GM12801 (cell line): ENCODE measurements around the gene RNF224.

ENCODE experiments used
- CTCF ChIP-seq: IDR thresholded peaks from one replicate; pipeline ENCODE4 v1.5.1; 2011; ENCODE audit warnings: control low read depth; ENCODE audit not compliant: insufficient read length; ENCODE audit errors: extremely low read depth

Gene RNF224

GRCh38 chr9:137232101-137232500 lies 4.8 kb downstream of the RNF224 start:
- no peak for TF ChIP-seq CTCF

- no peak for TF ChIP-seq CTCF
Measured at GRCh38 chr9:137232510-137232909, 5.2 kb downstream of the RNF224 start.

- TF ChIP-seq CTCF, result no peak
Measured at GRCh38 chr9:137233143-137233980, 6.1 kb downstream of the RNF224 start.

- TF ChIP-seq CTCF, result no peak
Measured at GRCh38 chr9:137234055-137234697, 6.9 kb downstream of the RNF224 start.

GRCh38 chr9:137234758-137235423 lies 7.6 kb downstream of the RNF224 start:
- no peak for TF ChIP-seq CTCF

GRCh38 chr9:137235424-137236237 lies 8.3 kb downstream of the RNF224 start:
- TF ChIP-seq CTCF, result no peak
